Measurements from ENCODE around the gene LDHAL6B.

Gene LDHAL6B

GRCh38 chr15:59251001-59251845, 44.6 kb downstream of the LDHAL6B start:
- DNase-seq (ENCODE audit: low read depth), result no peak

GRCh38 chr15:59252137-59252536, 45.5 kb downstream of the LDHAL6B start:
- no peak for DNase-seq (ENCODE audit: low read depth)

- DNase-seq (ENCODE audit: low read depth), result no peak
Measured at GRCh38 chr15:59255680-59256336, 49.2 kb downstream of the LDHAL6B start.

- no peak for DNase-seq (ENCODE audit: low read depth)
Measured at GRCh38 chr15:59256482-59256881, 49.8 kb downstream of the LDHAL6B start.

- DNase-seq (ENCODE audit: low read depth), result no peak
Measured at GRCh38 chr15:59257140-59257539, 50.5 kb downstream of the LDHAL6B start.

All from stromal cell of bone marrow (primary cell).